Kidney capillary endothelial cell (primary cell): ENCODE measurements around the gene NUPR2.
"Not testable (repeated sequence)": the region's sequence is repeated elsewhere in the genome, so short reads cannot be mapped to it uniquely, and the experiment has no call there.

Source experiments
- DNase-seq: peaks from one replicate; pipeline ENCODE4 v3.0.0-alpha.2; 2018; ENCODE audit warnings: low spot score

Gene NUPR2

DNA sequence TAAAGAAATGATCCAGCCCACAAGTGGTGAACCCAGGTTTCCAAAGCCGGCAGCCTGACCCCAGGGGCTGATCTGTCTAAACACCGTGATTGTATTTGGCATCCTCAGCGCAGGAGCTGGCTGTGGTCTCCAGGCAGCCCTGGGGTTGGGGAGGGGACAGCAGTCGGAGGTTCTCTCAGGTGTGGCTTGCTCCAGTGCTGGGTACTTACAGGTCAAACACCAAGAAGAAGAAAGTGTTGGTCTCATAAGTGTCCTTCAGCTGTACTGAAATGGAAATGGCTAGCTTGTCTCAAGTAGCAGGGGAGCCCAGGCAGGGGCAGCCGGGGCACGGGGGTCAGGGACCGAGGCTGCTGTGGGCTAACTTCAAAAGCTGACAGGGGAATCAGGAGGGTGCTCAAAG lies 29.5 kb downstream of the NUPR2 start:
- no peak for DNase-seq

DNA sequence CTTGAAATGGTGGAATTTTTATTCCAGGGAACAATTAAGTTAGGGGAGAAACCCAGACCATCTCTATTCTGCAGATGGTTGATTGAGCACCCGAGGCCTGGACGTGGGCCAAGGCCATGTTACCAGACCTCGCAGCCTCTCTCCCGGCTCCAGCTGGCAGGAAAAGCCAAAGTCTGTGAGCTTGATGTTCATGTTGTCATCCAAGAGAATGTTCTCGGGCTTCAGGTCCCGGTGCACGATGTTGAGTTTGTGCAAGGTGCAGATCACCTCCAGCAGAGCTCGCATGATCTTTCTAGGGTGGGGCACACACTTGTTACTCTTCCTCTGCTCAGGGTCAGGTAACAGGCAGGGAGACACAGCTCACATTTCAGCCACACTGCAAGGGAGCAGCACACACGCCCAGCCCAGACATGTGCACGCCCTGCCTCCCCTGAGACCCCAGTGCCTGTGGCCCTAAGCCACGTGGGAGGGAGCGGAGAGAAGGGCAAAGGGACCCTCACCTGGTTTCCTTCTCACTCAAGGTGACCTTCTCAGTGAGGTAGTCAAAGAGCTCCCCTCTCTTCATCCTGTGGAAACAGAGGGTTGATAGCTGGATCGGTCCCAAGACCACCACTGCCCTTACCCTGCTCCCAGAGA lies 32.9 kb downstream of the NUPR2 start:
- DNase-seq = no peak

- DNase-seq = no peak
These were observed 34.4 kb downstream of the NUPR2 start for GRCh38 chr7:56081626-56082340.

DNA sequence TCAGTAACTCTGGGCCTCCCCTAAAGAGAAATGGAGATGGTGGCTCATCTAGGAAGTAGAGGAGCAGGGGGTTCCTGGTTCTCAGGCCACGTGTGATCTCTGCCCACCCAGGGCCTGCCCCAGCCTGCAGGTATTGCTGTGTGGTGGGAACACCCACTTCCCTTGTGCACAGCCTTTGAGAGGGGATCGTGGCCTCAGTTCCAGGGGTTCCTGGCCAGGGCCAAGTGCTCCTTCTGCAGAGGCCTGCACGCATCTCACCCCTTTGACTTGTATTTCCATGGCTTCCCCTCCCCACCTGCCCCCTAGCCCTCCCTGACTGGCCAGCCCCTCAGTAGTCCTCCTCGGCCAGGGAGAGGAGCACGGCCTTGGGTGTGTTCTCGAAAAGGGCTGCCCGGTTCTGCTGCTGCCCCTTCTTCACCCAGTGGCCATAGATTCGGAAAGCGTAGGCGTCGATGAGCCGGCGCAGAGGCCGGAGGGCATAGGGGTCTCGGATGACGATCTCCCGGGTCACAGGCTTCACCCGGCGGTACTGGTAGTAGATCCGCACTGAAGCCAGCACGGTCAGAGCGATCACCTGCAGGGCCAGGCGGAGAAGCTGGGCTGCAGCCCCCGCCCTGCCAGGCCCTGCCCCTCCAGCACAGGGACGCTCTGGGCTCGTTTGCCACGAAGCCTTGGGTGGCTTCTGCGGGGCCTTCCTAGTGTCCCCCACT lies 35.3 kb downstream of the NUPR2 start:
- DNase-seq = not testable (repeated sequence)

GRCh38 chr7:56079450-56080185 lies 36.6 kb downstream of the NUPR2 start:
- DNase-seq = peak; percentile 73

DNA sequence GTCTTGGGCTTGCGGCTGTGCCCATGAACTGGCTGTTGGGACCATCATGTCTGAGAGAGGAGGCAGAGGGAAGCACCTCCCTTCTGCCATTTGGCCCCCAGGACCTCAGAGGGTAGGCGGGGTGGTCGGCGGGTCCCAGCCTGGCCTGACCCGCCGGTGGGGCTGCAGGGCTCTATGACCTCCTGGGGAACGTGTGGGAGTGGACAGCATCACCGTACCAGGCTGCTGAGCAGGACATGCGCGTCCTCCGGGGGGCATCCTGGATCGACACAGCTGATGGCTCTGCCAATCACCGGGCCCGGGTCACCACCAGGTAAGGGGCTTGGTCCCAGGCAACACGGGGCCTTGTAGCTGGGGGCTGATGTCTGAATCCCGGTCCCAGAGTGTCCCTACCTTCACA lies 38.0 kb downstream of the NUPR2 start:
- DNase-seq = no peak

DNA sequence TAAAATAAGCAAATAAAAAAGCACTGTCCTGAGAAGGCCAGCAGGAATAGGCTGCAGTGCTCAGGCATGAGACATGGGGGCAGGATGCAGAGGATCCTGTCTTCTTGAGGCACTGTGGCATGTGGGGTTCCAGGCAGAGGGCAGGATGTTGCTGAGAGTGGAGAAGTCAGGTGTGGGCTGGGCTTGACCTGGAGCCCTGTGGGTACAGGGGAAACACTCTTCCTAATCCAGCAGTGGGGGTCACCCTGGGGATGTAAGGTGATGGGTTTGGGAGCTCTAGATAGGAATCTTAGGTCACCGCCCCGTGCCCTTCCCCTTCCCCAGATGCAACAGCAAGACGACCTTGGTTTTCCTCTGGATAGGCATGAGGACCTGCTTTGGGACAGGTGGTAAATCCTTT lies 38.5 kb downstream of the NUPR2 start:
- no peak for DNase-seq

DNA sequence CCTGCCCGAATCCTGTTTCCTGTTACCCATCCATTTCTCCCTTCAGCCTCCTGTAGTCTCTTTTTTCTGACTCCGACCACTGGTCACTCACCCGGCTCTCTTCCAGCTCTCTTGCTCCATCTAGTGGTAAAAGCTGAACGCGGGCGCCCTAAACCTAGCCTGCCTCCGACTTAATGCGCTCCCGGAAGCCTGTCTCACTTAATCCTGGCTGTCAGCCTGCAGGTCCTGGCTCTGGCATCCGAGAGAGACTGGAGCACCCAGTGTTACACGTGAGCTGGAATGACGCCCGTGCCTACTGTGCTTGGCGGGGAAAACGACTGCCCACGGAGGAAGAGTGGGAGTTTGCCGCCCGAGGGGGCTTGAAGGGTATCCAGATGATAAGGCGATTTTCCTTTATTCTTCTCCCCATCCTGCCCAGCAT lies 41.8 kb downstream of the NUPR2 start:
- DNase-seq = peak; percentile 85

DNA sequence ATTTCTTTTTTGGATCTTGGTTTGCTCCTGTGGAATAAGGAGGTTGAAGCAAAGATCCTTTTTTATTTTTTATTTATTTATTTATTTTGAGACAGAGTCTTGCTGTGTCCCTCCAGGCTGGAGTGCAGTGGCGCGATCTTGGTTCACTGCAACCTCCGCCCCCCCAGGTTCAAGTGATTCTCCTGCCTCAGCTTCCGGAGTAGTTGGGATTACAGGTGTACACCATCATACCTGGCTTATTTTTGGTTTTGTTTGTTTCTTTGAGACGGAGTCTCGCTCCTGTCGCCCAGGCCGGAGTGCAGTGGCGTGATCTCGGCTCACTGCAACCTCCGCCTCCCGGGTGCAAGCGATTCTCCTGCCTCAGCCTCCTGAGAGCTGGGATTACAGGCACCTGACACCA lies 49.8 kb downstream of the NUPR2 start:
- not testable (repeated sequence) for DNase-seq
